ENCODE data around the gene DVL1. TPM values are rescaled to one million over a fixed set of nuclear protein-coding genes. Genes with fewer than 3 reads are reported as not detected.

The DVL1 gene
- total and polyA plus RNA-seq, 9 of the 15 experiments (the other 6 are each of a cell fraction or from before 2014, with no cell fraction given), result 0.62 to 135 (median 24.3) TPM

- TF ChIP-seq ILK (tag; IDR thresholded peaks at IDR 0.05; ENCODE audit: borderline replicate concordance, low read depth), result no peak
- no peak for TF ChIP-seq ZNF277 (CRISPR knock-in tag; IDR thresholded peaks at IDR 0.05; ENCODE audit: borderline replicate concordance)
- no peak for TF ChIP-seq U2AF2 (optimal IDR thresholded peaks at IDR 0.05; ENCODE audit: low read depth, low read length)
- TF ChIP-seq ARID3A (IDR thresholded peaks at IDR 0.05; ENCODE audit: borderline replicate concordance, low read depth, low read length), result no peak
- no peak for TF ChIP-seq POLR2AphosphoS2 (IDR thresholded peaks at IDR 0.05; ENCODE audit: low read length)
- no peak for TF ChIP-seq NUFIP1 (IDR thresholded peaks at IDR 0.05; ENCODE audit: partially characterized antibody)
- no peak for TF ChIP-seq BRD9 (IDR thresholded peaks at IDR 0.05; ENCODE audit: low read depth, partially characterized antibody)
- TF ChIP-seq, protein P1, sequence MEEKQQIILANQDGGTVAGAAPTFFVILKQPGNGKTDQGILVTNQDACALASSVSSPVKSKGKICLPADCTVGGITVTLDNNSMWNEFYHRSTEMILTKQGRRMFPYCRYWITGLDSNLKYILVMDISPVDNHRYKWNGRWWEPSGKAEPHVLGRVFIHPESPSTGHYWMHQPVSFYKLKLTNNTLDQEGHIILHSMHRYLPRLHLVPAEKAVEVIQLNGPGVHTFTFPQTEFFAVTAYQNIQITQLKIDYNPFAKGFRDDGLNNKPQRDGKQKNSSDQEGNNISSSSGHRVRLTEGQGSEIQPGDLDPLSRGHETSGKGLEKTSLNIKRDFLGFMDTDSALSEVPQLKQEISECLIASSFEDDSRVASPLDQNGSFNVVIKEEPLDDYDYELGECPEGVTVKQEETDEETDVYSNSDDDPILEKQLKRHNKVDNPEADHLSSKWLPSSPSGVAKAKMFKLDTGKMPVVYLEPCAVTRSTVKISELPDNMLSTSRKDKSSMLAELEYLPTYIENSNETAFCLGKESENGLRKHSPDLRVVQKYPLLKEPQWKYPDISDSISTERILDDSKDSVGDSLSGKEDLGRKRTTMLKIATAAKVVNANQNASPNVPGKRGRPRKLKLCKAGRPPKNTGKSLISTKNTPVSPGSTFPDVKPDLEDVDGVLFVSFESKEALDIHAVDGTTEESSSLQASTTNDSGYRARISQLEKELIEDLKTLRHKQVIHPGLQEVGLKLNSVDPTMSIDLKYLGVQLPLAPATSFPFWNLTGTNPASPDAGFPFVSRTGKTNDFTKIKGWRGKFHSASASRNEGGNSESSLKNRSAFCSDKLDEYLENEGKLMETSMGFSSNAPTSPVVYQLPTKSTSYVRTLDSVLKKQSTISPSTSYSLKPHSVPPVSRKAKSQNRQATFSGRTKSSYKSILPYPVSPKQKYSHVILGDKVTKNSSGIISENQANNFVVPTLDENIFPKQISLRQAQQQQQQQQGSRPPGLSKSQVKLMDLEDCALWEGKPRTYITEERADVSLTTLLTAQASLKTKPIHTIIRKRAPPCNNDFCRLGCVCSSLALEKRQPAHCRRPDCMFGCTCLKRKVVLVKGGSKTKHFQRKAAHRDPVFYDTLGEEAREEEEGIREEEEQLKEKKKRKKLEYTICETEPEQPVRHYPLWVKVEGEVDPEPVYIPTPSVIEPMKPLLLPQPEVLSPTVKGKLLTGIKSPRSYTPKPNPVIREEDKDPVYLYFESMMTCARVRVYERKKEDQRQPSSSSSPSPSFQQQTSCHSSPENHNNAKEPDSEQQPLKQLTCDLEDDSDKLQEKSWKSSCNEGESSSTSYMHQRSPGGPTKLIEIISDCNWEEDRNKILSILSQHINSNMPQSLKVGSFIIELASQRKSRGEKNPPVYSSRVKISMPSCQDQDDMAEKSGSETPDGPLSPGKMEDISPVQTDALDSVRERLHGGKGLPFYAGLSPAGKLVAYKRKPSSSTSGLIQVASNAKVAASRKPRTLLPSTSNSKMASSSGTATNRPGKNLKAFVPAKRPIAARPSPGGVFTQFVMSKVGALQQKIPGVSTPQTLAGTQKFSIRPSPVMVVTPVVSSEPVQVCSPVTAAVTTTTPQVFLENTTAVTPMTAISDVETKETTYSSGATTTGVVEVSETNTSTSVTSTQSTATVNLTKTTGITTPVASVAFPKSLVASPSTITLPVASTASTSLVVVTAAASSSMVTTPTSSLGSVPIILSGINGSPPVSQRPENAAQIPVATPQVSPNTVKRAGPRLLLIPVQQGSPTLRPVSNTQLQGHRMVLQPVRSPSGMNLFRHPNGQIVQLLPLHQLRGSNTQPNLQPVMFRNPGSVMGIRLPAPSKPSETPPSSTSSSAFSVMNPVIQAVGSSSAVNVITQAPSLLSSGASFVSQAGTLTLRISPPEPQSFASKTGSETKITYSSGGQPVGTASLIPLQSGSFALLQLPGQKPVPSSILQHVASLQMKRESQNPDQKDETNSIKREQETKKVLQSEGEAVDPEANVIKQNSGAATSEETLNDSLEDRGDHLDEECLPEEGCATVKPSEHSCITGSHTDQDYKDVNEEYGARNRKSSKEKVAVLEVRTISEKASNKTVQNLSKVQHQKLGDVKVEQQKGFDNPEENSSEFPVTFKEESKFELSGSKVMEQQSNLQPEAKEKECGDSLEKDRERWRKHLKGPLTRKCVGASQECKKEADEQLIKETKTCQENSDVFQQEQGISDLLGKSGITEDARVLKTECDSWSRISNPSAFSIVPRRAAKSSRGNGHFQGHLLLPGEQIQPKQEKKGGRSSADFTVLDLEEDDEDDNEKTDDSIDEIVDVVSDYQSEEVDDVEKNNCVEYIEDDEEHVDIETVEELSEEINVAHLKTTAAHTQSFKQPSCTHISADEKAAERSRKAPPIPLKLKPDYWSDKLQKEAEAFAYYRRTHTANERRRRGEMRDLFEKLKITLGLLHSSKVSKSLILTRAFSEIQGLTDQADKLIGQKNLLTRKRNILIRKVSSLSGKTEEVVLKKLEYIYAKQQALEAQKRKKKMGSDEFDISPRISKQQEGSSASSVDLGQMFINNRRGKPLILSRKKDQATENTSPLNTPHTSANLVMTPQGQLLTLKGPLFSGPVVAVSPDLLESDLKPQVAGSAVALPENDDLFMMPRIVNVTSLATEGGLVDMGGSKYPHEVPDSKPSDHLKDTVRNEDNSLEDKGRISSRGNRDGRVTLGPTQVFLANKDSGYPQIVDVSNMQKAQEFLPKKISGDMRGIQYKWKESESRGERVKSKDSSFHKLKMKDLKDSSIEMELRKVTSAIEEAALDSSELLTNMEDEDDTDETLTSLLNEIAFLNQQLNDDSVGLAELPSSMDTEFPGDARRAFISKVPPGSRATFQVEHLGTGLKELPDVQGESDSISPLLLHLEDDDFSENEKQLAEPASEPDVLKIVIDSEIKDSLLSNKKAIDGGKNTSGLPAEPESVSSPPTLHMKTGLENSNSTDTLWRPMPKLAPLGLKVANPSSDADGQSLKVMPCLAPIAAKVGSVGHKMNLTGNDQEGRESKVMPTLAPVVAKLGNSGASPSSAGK (IDR thresholded peaks at IDR 0.05), result no peak
- TF ChIP-seq, protein P2, sequence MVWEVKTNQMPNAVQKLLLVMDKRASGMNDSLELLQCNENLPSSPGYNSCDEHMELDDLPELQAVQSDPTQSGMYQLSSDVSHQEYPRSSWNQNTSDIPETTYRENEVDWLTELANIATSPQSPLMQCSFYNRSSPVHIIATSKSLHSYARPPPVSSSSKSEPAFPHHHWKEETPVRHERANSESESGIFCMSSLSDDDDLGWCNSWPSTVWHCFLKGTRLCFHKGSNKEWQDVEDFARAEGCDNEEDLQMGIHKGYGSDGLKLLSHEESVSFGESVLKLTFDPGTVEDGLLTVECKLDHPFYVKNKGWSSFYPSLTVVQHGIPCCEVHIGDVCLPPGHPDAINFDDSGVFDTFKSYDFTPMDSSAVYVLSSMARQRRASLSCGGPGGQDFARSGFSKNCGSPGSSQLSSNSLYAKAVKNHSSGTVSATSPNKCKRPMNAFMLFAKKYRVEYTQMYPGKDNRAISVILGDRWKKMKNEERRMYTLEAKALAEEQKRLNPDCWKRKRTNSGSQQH (CRISPR knock-in tag; IDR thresholded peaks at IDR 0.05), result no peak
- peak; percentile 7 for TF ChIP-seq NEUROD1 (IDR thresholded peaks at IDR 0.05; ENCODE audit: borderline replicate concordance, low read depth, low read length, partially characterized antibody)
- TF ChIP-seq FOXA3 (CRISPR knock-in tag; conservative IDR thresholded peaks at IDR 0.05 in 1 of 2, IDR thresholded peaks at IDR 0.05 in 1 of 2), result peak in 1 of 2 experiments; percentile 63; a peak in 2 of 4 replicates
Measured at GRCh38 chr1:1308756-1309250, 40.4 kb downstream of the DVL1 start (continued).
